ENCODE data around the gene RASEF. TPM values are rescaled to one million over a fixed set of nuclear protein-coding genes. Genes with fewer than 3 reads are reported as not detected.

The RASEF gene
- total RNA-seq, 1 donor from 2014 or later: 0.27 TPM

DNA sequence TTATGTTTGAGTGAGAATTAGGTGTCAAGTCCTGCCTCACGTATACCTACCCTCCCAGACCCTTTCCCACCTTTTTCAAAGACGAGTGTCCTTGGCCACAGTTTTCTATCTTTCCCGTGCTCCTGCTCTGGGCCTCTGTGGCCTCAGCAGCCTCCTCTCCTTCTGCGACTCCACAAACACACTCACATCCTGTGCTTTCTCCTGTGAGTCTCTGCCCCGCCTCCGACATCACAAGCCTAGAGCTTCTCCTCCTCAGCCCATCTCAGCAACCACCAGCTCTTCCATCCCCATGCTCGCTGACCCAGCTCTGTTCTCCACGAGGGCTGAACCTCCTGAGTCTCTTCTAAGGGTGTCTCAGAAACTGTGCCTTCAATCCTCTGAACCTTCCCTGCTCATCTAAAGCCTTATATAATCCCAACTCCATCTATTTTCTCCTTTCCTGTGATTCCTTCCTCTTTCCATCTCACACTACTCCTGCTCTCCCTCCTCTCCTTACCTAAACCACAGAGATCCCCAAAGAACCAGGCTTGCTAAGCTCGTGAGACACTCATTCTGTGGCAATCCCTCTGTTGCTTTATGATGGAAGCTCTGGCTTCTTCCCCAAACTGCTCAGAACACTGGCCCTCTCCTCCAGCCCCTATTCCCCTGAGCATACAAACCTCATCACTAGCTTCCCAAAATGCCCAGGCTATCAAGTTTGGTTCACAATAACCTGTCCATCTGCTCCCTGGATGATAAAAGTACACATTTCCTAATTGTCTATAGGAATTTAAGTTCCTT, 55.2 kb downstream of the RASEF start:
- Mint-ChIP-seq H3K36me3 (ENCODE audit: low read depth) (no peaks in the 10 kb centered on the region), H3K27ac (ENCODE audit: unreplicated experiment) (no peak overlapping the region)
- DNase-seq (ENCODE audit: low spot score): no peak

GRCh38 chr9:83006378-83006777, 56.6 kb downstream of the RASEF start:
- H3K27me3 Mint-ChIP-seq (ENCODE audit: low read depth): no peaks in the 10 kb centered on the region
- H3K9me3 Mint-ChIP-seq (ENCODE audit: low read depth): no peaks in the 10 kb centered on the region
- no peak overlapping the region for H3K4me3 Mint-ChIP-seq (ENCODE audit: unreplicated experiment)
- H3K4me1 Mint-ChIP-seq (ENCODE audit: low read depth): peaks cover 9% of the 10 kb centered on the region
- no peaks in the 10 kb centered on the region for H3K36me3 Mint-ChIP-seq (ENCODE audit: low read depth)
- no peak overlapping the region for H3K27ac Mint-ChIP-seq (ENCODE audit: unreplicated experiment)
- no peak for DNase-seq (ENCODE audit: low spot score)
- TF ChIP-seq CTCF (IDR thresholded peaks at IDR 0.05): no peak

More for the DNA sequence above, 55.2 kb downstream of the RASEF start:
- H3K9me3 Mint-ChIP-seq (ENCODE audit: low read depth): no peaks in the 10 kb centered on the region
- no peaks in the 10 kb centered on the region for H3K27me3 Mint-ChIP-seq (ENCODE audit: low read depth)
- no peak overlapping the region for H3K4me3 Mint-ChIP-seq (ENCODE audit: unreplicated experiment)
- no peak for TF ChIP-seq CTCF (IDR thresholded peaks at IDR 0.05)
- H3K4me1 Mint-ChIP-seq (ENCODE audit: low read depth): peaks cover 13% of the 10 kb centered on the region

DNA sequence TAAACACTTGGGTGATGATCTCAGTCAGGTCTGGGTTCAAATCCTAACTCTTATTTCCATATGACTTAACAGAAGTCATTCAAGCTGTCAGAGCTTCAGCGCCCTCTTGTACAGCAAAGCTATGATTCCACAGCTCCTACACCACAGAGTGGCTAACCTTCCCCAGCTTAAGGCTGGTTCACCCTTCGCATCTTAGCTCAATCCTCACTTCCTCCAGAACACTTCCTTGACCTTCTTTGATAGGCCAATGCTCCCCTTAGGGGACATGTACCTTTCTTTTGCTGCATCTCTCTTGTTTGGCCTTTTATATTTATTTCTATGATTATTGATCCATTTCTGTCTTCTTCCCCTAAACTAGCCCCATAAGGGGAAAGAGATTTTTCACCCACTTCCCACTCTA, 57.0 kb downstream of the RASEF start:
- no peaks in the 10 kb centered on the region for H3K27me3 Mint-ChIP-seq (ENCODE audit: low read depth)
- H3K27ac Mint-ChIP-seq (ENCODE audit: unreplicated experiment): no peak overlapping the region
- no peak overlapping the region for H3K4me3 Mint-ChIP-seq (ENCODE audit: unreplicated experiment)
- no peaks in the 10 kb centered on the region for H3K9me3 Mint-ChIP-seq (ENCODE audit: low read depth)
- no peaks in the 10 kb centered on the region for H3K36me3 Mint-ChIP-seq (ENCODE audit: low read depth)
- peaks cover 9% of the 10 kb centered on the region for H3K4me1 Mint-ChIP-seq (ENCODE audit: low read depth)
- DNase-seq (ENCODE audit: low spot score): no peak
- no peak for TF ChIP-seq CTCF (IDR thresholded peaks at IDR 0.05)

DNA sequence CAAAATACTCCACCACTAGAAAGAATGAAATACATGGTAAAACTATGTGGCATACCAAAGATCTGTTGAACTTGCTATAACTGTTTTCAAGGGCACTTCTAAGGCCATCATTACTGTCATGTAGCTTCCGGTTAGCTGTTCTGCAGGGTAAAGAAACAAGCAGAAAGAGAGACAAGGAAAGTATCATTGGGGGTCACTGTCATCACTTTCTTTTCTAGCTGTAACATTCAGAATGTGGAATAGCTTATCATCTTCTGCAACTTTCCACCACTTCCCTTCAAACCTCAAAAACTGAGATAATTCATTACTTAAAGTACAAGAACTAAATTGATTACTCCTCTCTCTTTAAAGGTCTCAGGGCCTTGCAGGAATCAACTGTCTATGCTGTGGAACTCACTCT, 57.6 kb downstream of the RASEF start:
- no peak for TF ChIP-seq CTCF (IDR thresholded peaks at IDR 0.05)
- Mint-ChIP-seq H3K36me3 (ENCODE audit: low read depth) (no peaks in the 10 kb centered on the region), H3K4me1 (ENCODE audit: low read depth) (peaks cover 9% of the 10 kb centered on the region), H3K27me3 (ENCODE audit: low read depth) (no peaks in the 10 kb centered on the region), H3K27ac (ENCODE audit: unreplicated experiment) (no peak overlapping the region), H3K4me3 (ENCODE audit: unreplicated experiment) (no peak overlapping the region), H3K9me3 (ENCODE audit: low read depth) (no peaks in the 10 kb centered on the region)
- no peak for DNase-seq (ENCODE audit: low spot score)

- H3K27me3 Mint-ChIP-seq (ENCODE audit: low read depth): no peaks in the 10 kb centered on the region
- H3K27ac Mint-ChIP-seq (ENCODE audit: unreplicated experiment): no peak overlapping the region
- H3K36me3 Mint-ChIP-seq (ENCODE audit: low read depth): no peaks in the 10 kb centered on the region
- no peak for TF ChIP-seq CTCF (IDR thresholded peaks at IDR 0.05)
- H3K4me3 Mint-ChIP-seq (ENCODE audit: unreplicated experiment): no peak overlapping the region
- peaks cover 9% of the 10 kb centered on the region for H3K4me1 Mint-ChIP-seq (ENCODE audit: low read depth)
- DNase-seq (ENCODE audit: low spot score): no peak
- no peaks in the 10 kb centered on the region for H3K9me3 Mint-ChIP-seq (ENCODE audit: low read depth)
These were observed 60.6 kb downstream of the RASEF start for GRCh38 chr9:83002329-83002728.

All from chondrocyte (in vitro differentiated cells).